ENCODE data around the gene TULP4.
A peak's percentile ranks its signal among the peaks of the same experiment; 100 is the strongest.
"Not testable (repeated sequence)": the region's sequence is repeated elsewhere in the genome, so short reads cannot be mapped to it uniquely, and the experiment has no call there.

The TULP4 gene

DNA sequence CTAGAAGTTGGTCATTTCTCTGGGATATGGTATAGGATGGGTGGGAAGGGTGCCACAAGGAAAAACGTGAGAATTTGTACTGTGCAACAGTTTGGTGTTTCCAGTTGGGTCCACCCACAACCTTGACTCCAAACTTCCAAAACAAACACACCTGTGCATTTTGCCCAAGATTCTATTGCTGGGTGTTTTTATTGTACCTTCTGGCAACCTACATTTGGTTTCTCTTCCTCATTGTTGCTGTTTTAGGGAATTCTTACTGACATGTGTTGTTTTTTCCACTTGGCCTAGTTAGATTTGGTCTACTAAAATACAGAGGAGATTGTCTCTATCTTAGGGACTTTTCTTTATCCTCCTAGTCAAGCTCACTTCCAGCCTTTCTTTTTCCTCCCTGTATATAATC, 16.7 kb downstream of the TULP4 start:
- no peak for DNase-seq

DNA sequence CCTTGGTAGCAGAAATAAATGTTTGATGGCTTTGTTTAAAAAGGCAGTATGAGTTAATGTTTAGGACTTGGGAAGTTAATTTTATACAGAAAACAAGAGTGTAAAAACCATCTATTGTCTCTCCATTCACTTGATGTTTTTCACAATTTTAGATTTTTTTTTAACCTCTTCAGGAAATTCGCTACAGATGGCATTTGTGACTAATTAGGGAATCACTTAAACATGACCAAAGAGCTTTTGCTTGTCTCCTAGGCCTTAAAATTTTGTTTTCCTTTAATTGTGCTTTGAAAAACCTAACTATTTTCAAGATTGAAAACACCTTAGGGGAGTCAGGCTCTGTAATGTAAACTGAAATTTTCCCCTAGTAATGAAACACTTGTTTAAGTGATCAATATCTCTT, 17.3 kb downstream of the TULP4 start:
- DNase-seq, result peak; percentile 13

DNA sequence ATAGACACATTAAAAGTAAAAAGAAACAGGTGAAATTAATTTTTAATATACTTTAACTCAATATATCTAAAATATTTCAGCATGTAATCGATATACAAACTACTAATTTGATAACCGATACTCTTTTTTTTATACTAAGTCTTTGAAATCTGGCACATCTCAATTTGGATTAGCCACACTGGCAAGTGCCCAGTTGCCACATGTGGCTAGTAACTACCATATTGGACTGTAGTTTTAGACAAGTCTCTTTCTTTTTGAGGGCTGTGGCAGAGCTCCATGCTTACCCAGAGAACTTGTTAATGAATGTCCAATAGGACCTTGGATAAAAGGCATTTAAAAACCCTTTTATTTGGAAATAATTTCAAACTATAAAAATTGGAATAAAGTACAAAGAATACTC, 17.8 kb downstream of the TULP4 start:
- DNase-seq, result no peak

DNA sequence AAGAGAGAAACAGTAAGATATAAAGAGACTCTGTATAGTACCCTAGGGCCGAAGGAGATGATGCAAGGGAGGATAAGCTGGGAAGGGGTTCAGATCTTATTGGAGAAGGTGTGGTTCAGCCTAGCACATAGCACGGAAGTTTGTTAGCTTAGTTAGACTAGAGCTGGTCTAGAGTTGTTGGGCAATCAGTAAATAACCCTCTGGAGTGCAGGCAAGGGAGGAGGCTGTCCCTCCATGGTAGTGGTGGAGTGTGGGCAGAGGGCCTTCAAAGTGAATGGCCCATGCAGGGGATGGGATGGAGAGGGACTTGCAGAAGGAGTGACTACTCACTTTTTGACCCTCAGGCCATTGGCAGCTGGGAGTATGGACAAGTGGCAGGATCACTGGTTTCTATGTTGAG, 20.0 kb downstream of the TULP4 start:
- no peak for DNase-seq

DNA sequence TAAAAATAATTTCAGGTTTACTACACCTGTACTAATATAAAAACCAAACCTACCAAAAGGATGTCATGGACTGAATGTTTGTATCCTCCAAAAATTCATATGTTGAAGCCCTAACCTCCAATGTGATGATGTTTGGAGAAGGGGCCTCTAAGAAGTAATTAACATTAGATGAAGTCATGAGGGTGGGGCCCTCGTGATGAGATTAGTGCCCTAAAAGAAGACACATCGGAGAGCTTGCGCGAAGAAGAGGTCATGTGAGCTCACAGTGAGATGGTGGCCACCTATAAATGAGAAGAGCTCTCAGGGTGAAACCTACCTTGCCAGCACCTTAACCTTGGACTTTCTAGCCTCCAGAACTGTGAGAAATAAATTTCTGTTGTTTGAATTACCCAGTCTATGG, 20.8 kb downstream of the TULP4 start:
- no peak for DNase-seq

DNA sequence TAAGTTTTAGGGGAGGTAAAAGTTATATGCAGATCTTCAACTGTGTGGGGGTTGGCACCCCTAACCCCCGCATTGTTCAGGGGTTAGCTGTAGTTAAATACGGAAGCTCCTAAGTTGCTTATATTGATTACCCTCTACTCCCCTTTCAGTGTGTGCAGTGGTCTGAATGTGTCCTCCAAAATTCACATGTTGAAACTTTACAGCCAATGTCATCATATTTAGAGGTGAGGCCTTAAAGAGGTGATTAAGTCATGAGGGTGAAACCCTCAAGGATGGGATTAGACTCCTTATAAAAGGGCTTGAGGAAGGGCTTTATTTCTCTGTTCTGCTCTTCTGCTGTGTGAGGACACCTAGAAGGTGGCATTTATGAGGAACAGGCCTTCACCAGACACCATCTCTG, 22.3 kb downstream of the TULP4 start:
- DNase-seq, result no peak

DNA sequence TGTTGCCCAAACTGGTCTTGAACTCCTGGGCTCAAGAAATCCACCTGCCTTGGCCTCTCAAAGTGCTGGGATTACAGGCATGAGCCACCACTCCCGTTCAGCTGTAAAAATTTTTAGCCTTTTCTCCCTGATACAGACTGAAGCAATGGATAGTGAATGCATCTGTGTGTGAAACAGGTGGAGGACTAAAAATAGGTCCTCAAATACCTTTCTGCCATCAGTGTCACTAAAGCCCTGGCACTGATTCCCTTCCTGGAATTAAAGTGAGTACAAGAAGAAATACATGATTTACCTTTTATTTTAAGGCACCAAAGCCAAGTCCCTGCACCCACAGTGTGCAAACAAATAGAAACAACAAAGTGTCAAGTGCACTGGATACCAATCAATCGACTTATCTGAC, 25.1 kb downstream of the TULP4 start:
- DNase-seq, result no peak

DNA sequence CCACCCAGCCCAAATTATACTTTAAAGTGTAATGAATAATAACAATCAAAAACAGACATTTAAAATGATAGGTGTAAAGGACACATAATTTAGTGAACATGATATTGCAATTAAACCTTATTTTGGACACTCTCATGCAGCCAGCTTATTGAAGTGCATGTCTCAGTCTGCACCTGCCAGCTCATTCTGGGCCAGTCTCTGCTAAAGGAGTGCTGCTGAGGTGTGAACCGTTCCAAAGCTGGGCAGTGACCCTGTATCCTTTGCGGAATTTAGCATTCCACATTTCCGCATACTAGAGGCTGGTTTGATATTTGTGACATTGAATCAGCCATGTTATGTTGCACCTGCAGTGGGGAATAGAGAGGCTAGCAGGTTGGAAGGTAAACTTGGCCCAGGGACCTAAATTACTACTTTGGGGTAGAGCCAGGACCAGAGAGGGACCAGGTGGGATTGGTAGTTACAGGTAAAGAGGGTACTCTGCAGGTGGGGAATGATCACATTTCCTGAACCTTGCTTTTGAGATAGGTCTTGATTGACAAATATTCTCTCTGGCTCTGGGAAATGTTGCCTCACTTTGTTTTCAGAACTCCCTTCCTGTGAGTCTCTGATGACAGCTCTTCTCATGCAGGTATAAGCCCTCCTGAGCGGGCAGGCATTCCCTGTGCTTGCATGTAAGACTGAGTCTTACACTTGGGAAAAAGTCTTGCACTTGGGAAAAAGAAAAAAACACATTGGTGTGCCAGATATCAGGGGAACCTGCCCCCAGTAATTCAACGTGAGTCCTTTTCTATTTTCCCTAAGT, 26.2 kb downstream of the TULP4 start:
- no peak for DNase-seq

DNA sequence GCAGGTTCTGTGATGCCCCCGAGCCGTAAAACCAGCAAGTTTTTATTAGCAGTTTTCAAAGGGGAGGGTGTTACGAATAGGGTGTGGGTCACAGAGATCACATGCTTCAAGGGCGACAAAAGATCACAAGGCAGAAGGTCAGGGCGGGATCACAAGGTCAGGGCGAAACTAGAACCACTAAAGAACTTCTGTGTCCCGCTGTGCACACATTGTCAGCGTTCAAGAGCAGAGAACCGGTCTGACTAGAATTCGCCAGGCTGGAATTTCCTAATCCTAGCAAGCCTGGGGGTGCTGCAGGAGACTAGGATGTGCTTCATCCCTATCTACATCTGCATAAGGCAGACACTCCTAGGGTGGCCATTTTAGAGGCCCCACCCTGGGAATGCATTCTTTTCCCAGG, 26.9 kb downstream of the TULP4 start:
- DNase-seq, result not testable (repeated sequence)

DNA sequence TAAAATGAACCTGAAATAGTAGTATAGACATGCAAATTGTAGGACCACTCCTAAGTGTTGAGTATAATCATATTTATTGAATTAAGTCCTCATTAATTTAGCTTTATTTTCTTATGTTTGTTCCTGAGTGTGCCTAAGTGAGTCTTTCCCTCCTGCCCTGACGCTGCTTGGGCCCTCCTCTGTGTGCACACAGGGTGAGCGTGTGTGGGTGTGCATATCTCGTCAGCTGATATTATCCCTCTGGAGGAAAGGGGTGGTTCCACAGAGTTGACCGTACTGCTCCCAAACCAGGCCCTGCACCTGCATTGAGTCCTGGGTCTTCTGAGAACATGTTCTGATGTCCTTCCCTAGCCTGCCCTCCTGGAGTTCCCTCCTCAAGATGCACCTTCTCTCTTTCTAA, 28.0 kb downstream of the TULP4 start:
- DNase-seq, result no peak

DNA sequence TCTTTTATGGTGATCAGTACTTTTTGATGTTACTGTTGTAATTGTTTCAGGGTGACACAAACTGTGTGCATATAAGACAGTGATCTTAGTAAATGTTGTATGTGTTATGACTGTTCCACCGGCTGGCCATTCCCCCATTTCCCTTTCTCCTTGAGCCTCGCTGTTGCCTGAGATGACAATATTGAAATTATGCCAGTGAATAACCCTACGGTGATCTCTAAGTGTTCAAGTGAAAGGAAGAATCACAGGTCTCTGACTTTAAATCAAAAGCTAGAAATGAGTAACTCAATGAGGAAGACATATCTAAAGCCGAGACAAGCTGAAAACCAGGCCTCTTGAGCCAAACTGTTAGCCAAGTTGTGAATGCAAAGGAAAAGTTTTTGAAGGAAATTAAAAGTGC, 32.3 kb downstream of the TULP4 start:
- no peak for DNase-seq

DNA sequence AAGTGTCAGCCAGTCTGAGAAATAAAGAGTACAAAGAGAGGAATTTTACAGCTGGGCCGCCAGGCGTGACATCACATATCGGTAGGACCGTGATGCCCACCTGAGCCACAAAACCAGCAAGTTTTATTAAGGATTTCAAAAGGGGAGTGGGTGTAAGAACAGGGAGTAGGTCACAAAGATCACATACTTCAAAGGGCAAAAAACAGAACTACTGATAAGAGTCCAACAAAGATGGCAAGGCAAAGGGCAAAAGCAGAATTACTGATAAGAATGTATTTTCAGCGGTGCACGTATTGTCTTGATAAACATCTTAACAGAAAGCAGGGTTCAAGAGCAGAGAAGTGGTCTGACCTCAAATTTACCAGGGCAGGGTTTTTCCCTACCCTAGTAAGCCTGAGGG, 33.2 kb downstream of the TULP4 start:
- DNase-seq, result not testable (repeated sequence)

DNA sequence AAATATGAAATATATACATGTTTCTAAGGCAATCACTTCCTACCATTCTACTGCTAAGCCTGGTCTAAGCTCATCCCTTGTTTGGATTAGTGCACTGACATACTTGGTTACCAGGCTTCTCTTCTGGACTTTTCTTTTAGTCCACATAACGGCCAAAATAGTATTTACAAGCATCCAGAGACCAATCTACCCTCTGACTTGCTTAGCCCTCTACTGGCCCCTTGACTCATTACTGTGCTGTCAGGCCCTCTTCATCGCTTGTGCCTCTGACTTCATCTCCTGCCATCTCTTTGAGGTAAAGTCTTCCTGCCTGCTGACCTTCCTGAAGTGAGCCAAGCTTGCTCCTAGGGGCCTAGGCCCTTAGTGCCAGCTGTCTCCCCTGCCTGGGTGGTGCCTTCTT, 35.1 kb downstream of the TULP4 start:
- DNase-seq, result no peak

DNA sequence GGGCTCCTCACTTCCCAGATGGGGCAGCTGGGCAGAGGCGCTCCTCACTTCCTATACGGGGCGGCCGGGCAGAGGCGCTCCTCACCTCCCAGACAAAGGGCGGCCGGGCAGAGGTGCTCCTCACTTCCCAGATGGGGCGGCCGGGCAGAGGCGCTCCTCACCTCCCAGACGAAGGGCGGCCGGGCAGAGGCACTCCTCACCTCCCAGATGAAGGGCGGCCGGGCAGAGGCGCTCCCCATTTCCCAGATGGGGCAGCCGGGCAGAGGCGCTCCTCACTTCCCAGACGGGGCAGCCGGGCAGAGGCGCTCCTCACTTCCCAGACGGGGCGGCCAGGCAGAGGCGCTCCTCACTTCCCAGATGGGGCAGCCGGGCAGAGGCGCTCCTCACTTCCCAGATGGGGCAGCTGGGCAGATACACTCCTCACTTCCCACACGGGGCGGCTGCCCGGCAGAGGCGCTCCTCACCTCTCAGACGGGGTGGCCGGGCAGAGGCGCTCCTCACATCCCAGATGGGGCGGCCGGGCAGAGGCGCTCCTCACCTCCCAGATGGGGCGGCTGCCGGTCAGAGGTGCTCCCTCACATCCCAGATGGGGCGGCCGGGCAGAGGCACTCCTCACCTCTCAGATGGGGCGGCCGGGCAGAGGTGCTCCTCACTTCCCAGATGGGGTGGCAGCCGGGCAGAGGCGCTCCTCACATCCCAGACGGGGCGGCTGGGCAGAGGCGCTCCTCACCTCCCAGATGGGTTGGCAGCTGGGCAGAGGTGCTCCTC, 36.7 kb downstream of the TULP4 start:
- DNase-seq, result not testable (repeated sequence)

DNA sequence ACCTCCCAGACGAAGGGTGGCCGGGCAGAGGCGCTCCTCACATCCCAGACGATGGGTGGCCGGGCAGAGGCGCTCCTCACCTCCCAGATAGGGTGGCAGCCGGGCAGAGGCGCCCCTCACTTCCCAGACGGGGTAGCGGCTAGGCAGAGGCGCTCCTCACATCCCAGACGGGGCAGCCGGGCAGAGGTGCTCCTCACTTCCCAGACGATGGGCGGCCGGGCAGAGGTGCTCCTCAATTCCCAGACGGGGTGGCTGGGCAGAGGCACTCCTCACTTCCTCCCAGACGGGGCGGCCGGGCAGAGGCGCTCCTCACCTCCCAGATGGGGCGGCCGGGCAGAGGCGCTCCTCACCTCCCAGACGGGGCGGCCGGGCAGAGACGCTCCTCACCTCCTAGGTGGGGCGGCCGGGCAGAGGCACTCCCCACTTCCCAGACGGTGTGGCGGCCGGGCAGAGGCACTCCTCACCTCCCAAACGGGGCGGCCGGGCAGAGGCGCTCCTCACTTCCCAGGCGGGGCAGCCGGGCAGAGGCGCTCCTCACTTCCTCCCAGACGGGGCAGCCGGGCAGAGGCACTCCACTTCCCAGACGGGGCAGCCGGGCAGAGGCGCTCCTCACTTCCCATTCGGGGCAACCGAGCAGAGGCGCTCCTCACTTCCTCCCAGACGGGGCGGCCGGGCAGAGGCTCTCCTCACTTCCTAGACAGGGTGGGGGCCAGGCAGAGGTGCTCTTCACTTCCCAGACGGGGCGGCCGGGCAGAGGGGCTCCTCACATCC, 37.4 kb downstream of the TULP4 start:
- not testable (repeated sequence) for DNase-seq

DNA sequence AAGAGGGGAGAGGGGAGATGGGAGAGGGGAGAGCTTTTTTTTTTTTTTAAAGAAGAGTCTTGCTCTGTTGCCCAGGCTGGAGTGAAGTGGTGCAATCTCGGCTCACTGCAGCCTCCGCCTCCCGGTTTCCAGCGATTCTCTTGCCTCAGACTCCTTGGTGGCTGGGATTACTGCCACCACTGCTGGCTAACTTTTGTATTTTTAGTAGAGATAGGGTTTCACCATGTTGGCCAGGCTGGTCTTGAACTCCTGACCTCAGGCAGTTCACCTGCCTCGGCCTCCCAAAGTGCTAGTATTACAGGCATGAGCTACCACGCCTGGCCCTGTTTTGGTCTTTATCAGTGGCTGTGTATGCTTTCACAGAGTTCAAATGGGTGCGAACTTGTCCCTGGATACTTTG, 38.5 kb downstream of the TULP4 start:
- not testable (repeated sequence) for DNase-seq

DNA sequence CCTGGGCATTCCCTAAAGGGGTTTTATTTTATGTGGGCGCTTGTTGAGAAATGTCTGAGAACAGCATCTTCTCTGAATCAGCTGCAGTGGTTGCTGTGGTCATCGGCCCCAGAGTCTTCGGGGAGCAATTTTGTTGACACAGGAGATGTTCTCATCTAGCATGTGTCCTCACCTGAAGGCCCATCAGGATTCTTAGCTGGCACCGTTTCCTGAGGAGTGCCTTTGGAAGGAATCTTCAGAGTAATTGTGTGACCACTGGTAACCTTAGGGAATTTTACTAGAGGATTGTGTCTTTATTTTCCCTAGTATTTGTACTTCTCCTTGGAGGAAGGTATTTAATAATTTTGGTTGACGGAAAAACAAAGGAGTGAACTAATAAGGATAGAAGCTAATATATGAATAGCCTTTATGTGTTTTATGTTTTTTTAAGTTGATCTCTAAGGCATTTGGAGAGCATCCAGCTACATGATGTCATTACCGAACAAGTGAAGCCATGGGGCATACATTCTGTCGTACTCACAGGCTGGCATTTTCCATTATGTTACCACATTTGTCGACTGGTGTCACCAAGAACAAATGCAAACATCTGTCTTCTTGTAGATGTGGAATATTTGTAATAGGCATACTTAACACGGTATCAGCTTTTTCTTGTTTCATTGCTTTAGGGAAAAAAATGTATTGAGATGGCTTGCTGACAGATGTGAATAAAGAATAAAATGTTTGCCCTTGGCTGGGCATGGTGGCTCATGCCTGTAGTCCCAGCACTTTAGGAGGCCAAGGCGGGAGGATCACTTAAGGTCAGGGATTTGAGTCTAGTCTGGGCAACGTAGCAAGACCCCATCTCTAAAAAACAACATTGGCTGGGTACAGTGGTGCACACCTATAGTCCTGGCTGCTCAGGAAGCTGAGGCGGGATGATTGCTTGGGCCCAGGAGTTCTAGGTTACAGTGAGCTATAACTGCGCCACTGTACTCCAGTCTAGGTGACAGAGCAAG, 41.9 kb downstream of the TULP4 start:
- peak; percentile 14 for DNase-seq

DNA sequence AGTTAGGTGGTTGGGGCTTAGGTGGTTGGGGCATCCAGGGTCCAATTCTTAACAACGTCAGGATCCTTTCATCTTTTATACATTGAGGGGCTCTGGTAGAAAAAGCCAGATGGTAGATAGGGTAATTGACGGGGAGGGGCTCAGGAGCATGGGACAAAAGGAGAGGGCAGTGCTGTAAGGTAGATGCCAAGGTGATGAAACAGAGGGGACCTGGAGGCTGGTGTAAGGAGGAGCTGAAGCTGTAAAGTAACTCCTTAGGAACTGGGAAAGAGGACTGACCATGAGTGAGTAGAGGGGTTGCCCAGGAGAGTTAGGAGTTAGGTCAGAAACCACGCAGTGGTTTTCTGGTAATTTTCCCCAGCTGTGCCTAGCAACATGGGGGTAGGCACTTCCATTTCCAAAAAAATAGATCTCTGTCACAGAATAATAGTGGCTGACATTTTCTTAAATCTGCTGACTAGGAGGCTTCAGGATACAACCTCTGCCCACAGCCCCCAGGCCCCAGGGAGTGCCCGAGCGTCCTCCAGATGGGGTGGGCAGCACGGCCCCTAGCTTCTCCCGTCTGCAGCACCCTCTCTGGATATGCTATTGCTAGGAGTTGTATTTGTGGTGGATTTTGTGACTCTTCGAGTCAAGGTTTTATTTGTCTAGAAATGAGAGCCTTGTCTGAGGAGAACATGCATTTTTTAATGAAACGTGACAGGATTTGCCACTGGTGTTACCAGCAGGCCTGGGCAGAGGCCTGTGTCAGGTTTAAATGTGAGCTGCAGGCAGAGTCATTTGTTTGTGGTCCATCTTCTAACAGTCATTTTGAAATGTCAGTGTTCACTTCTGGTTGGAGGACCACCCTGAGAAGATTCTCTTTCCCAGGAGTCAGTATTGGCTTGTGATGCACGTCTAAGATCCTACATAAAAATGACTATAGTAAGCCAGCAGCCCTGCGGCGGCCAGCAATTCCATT, 44.6 kb downstream of the TULP4 start:
- no peak for DNase-seq

DNA sequence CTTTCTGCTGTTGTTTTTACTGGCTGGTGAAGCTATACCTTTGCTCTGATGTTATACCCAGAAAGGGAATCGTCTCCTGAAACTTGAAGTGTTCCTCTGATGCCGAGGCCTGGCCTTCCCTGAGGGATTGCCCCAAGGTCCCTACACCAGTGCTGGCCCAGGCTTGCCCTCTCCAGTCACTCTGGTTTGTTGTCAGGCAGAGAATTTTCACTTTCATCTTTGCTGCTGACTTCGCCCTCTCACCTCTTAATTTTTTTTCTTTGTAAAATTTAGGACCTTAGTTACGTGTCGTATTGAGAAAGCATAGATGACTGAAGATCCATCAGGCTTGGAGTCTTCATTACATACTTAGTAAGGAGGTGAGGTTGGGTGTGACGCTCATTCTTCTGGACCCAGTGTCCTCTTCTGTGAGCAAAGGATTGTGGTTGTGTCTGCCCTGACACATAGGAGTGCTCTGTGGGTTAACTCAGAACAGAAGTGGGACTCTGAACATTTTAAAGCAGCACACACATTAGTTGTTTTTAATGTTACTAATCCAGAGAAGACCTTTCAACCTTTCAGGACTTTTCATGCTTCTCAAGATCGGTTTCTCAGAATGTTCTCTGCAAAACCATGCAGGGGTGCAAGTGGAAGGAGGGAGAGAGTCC, 45.4 kb downstream of the TULP4 start:
- no peak for DNase-seq

DNA sequence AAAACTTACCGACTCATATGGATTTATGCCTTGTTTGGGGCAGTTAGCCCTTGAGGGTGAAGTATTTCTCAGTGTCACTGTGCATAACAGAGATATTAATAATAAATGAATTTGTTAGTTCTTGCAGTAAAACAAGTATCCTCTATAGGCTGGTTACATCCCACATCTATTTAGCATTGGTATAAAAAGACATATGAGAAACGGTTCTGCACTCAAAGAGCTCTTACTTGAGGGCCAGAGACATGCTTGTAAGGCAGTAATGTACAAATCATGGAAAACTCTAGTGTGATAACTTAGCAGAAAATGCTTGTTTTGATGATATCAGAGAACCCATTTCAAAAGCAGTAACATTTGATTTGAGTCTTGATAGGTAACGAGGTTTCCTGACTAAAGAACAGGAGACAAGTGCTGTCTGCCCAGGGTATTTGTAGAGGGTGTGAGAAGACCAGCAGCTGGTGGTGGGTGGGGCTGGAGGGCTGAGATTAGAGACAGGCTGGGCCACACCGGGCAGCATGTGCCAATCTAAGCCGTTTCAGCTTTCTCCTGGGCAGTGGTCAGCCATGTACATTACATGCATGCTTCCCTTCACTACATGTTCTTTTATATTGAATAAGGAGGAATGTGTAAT, 46.3 kb downstream of the TULP4 start:
- DNase-seq, result no peak

Measured in fibroblast of skin of abdomen (primary cell).